Measurements from ENCODE around the gene OR9I1. TPM values are rescaled to one million over a fixed set of nuclear protein-coding genes. Genes with fewer than 3 reads are reported as not detected.

OR9I1 gene, protein sequence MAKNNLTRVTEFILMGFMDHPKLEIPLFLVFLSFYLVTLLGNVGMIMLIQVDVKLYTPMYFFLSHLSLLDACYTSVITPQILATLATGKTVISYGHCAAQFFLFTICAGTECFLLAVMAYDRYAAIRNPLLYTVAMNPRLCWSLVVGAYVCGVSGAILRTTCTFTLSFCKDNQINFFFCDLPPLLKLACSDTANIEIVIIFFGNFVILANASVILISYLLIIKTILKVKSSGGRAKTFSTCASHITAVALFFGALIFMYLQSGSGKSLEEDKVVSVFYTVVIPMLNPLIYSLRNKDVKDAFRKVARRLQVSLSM
- total RNA-seq (2021): not detected in 3 replicates
- not detected for Bru-seq, nascent RNA
- long read RNA-seq, experiment 1: 0 reads
- long read RNA-seq, experiment 2: 0 reads
- long read RNA-seq, experiment 3: 0 reads

DNA sequence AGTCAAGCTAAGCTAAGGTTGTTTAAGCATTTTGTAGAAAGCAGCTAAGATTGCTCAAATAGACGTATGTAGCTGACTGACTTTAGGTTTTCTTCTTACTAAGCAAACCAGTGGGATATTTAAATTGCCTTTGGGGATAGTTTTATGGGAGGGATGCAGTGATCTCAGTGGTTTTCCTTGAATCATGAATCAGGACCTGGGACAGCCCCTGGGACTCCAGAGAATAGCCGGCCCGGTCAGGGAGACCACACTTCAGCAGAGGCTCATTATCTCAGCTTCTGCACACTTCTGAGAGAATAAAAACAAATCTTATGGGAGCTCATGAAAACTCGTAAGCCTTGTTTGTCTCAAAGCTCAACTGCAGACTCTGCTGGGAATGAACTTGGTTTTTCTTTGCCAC lies at the start of gene OR9I1:
Gene OR9I1, minus strand, starts transcription at position 62 of the 400 bp plus-strand sequence. CDS start 6,086 bp downstream, outside the sequence.
- no peak for TF ChIP-seq ZNF423 (CRISPR knock-in tag; IDR thresholded peaks at IDR 0.05)
- no peak for TF ChIP-seq EMX1 (CRISPR knock-in tag; IDR thresholded peaks at IDR 0.05)
- TF ChIP-seq, protein P1, sequence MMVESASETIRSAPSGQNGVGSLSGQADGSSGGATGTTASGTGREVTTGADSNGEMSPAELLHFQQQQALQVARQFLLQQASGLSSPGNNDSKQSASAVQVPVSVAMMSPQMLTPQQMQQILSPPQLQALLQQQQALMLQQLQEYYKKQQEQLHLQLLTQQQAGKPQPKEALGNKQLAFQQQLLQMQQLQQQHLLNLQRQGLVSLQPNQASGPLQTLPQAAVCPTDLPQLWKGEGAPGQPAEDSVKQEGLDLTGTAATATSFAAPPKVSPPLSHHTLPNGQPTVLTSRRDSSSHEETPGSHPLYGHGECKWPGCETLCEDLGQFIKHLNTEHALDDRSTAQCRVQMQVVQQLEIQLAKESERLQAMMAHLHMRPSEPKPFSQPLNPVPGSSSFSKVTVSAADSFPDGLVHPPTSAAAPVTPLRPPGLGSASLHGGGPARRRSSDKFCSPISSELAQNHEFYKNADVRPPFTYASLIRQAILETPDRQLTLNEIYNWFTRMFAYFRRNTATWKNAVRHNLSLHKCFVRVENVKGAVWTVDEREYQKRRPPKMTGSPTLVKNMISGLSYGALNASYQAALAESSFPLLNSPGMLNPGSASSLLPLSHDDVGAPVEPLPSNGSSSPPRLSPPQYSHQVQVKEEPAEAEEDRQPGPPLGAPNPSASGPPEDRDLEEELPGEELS (CRISPR knock-in tag; IDR thresholded peaks at IDR 0.05): no peak
- no peak for TF ChIP-seq TEAD1 (CRISPR knock-in tag; IDR thresholded peaks at IDR 0.05)
- TF ChIP-seq KAT7 (CRISPR knock-in tag; IDR thresholded peaks at IDR 0.05; ENCODE audit: borderline replicate concordance): no peak
- TF ChIP-seq, protein P2, sequence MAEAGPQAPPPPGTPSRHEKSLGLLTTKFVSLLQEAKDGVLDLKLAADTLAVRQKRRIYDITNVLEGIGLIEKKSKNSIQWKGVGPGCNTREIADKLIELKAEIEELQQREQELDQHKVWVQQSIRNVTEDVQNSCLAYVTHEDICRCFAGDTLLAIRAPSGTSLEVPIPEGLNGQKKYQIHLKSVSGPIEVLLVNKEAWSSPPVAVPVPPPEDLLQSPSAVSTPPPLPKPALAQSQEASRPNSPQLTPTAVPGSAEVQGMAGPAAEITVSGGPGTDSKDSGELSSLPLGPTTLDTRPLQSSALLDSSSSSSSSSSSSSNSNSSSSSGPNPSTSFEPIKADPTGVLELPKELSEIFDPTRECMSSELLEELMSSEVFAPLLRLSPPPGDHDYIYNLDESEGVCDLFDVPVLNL (CRISPR knock-in tag; IDR thresholded peaks at IDR 0.05; ENCODE audit: borderline replicate concordance, low read depth): no peak
- TF ChIP-seq, protein P3, sequence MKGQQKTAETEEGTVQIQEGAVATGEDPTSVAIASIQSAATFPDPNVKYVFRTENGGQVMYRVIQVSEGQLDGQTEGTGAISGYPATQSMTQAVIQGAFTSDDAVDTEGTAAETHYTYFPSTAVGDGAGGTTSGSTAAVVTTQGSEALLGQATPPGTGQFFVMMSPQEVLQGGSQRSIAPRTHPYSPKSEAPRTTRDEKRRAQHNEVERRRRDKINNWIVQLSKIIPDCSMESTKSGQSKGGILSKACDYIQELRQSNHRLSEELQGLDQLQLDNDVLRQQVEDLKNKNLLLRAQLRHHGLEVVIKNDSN (CRISPR knock-in tag; IDR thresholded peaks at IDR 0.05): no peak
- TF ChIP-seq MYBL2 (CRISPR knock-in tag; IDR thresholded peaks at IDR 0.05): no peak
- TF ChIP-seq, protein P4, sequence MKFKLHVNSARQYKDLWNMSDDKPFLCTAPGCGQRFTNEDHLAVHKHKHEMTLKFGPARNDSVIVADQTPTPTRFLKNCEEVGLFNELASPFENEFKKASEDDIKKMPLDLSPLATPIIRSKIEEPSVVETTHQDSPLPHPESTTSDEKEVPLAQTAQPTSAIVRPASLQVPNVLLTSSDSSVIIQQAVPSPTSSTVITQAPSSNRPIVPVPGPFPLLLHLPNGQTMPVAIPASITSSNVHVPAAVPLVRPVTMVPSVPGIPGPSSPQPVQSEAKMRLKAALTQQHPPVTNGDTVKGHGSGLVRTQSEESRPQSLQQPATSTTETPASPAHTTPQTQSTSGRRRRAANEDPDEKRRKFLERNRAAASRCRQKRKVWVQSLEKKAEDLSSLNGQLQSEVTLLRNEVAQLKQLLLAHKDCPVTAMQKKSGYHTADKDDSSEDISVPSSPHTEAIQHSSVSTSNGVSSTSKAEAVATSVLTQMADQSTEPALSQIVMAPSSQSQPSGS (CRISPR knock-in tag; IDR thresholded peaks at IDR 0.05; ENCODE audit: borderline replicate concordance, low read depth): no peak
- TF ChIP-seq JAZF1 (CRISPR knock-in tag; IDR thresholded peaks at IDR 0.05): no peak
- no peak for TF ChIP-seq RELA (CRISPR knock-in tag; IDR thresholded peaks at IDR 0.05; ENCODE audit: borderline replicate concordance)
- TF ChIP-seq, protein P5, sequence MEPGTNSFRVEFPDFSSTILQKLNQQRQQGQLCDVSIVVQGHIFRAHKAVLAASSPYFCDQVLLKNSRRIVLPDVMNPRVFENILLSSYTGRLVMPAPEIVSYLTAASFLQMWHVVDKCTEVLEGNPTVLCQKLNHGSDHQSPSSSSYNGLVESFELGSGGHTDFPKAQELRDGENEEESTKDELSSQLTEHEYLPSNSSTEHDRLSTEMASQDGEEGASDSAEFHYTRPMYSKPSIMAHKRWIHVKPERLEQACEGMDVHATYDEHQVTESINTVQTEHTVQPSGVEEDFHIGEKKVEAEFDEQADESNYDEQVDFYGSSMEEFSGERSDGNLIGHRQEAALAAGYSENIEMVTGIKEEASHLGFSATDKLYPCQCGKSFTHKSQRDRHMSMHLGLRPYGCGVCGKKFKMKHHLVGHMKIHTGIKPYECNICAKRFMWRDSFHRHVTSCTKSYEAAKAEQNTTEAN (CRISPR knock-in tag; IDR thresholded peaks at IDR 0.05): no peak
- TF ChIP-seq ZNF671 (CRISPR knock-in tag; IDR thresholded peaks at IDR 0.05): no peak
- TF ChIP-seq, protein P6, sequence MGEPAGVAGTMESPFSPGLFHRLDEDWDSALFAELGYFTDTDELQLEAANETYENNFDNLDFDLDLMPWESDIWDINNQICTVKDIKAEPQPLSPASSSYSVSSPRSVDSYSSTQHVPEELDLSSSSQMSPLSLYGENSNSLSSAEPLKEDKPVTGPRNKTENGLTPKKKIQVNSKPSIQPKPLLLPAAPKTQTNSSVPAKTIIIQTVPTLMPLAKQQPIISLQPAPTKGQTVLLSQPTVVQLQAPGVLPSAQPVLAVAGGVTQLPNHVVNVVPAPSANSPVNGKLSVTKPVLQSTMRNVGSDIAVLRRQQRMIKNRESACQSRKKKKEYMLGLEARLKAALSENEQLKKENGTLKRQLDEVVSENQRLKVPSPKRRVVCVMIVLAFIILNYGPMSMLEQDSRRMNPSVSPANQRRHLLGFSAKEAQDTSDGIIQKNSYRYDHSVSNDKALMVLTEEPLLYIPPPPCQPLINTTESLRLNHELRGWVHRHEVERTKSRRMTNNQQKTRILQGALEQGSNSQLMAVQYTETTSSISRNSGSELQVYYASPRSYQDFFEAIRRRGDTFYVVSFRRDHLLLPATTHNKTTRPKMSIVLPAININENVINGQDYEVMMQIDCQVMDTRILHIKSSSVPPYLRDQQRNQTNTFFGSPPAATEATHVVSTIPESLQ (CRISPR knock-in tag; IDR thresholded peaks at IDR 0.05): no peak
- no peak for TF ChIP-seq OVOL2 (CRISPR knock-in tag; IDR thresholded peaks at IDR 0.05; ENCODE audit: borderline replicate concordance)
- no peak for TF ChIP-seq GTF2I (CRISPR knock-in tag; conservative IDR thresholded peaks at IDR 0.05)
- no peak for TF ChIP-seq ZNF138 (CRISPR knock-in tag; conservative IDR thresholded peaks at IDR 0.05)
- TF ChIP-seq ELF4 (CRISPR knock-in tag; IDR thresholded peaks at IDR 0.05; ENCODE audit: low read depth): no peak
- ChIA-PET POLR2A (no interaction called here), CTCF (interaction anchor here (1.2 kb wide), 1 partner anchor 933 kb away, joined by 3 read pairs; no protein-coding TSS in a partner anchor)
- Mint-ChIP-seq H3K4me3 (no peak within 1 kb of the TSS), H3K27ac (no peak within 1 kb of the TSS), H3K4me1 (no peaks in the 10 kb centered on the region), H3K9me3 (no peaks in the 10 kb centered on the region), H3K36me3 (no peaks in the 10 kb centered on the region), H3K27me3 (ENCODE audit: low read depth) (no peaks in the 10 kb centered on the region)
- no peak for DNase-seq (ENCODE audit: low spot score)
- no peak for ATAC-seq

Measured in WTC11 (cell line).